Esophagus muscularis mucosa (tissue), 4 donors: ENCODE measurements around the gene ZNF101.

Experiments
- EP300 ChIP-seq: sonication (generic); formaldehyde crosslinking; IDR thresholded peaks from one replicate; pipeline ENCODE4 v1.6.1; 2017; ENCODE audit warnings: antibody characterized with exemption
- POLR2A ChIP-seq: fragments of 450-650 bp; IDR thresholded peaks from one replicate; pipeline ENCODE4 v1.6.1; 2017; ENCODE audit warnings: antibody characterized with exemption, moderate library complexity, mild to moderate bottlenecking, low read depth
- POLR2AphosphoS5 ChIP-seq, 2 donors: sonication (generic); formaldehyde crosslinking; IDR thresholded peaks; one replicate each; pipeline ENCODE4 v1.6.1; 2017; ENCODE audit warnings: antibody characterized with exemption in 2 of 2
- TF ChIP-seq, protein P1 (sequence below), 3 experiments: fragments of 200-600 bp in 2 of 3; fragments of 450-650 bp in 1 of 3; sonication (generic) in 2 of 3; IDR thresholded peaks; one replicate each; pipeline ENCODE4 v1.5.1; 2017 to 2019; ENCODE audit warnings: antibody characterized with exemption in 3 of 3, mild to moderate bottlenecking in 2 of 3, moderate library complexity in 1 of 3

DNA sequence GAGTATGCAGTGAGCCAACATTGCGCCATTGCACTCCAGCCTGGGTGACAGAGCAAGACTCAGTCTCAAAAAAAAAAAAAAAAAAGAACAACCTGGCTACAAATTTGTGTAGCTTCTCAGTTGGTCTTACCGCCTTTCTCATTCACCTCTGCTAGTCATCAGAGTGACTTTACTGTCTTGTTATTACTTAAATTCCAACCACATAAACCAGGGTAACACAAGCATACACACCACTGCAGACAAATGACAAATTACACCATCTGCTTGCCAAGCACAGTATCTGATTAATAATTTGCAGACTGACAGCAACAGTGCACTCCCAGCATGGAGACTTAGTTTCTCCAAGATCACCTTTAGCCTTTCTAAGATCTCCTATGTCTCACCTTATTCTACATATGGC, 53.3 kb downstream of the ZNF101 start:
- TF ChIP-seq, protein P1, sequence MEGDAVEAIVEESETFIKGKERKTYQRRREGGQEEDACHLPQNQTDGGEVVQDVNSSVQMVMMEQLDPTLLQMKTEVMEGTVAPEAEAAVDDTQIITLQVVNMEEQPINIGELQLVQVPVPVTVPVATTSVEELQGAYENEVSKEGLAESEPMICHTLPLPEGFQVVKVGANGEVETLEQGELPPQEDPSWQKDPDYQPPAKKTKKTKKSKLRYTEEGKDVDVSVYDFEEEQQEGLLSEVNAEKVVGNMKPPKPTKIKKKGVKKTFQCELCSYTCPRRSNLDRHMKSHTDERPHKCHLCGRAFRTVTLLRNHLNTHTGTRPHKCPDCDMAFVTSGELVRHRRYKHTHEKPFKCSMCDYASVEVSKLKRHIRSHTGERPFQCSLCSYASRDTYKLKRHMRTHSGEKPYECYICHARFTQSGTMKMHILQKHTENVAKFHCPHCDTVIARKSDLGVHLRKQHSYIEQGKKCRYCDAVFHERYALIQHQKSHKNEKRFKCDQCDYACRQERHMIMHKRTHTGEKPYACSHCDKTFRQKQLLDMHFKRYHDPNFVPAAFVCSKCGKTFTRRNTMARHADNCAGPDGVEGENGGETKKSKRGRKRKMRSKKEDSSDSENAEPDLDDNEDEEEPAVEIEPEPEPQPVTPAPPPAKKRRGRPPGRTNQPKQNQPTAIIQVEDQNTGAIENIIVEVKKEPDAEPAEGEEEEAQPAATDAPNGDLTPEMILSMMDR (IDR thresholded peaks at IDR 0.05) = no peak
- TF ChIP-seq POLR2A (no peak), EP300 (no peak), POLR2AphosphoS5 (IDR thresholded peaks at IDR 0.05) (no peak)
